ENCODE measurements around the gene FHDC1. TPM values are rescaled to one million over a fixed set of nuclear protein-coding genes. Genes with fewer than 3 reads are reported as not detected.

FHDC1 gene
- polyA plus RNA-seq, 2 of the 4 experiments (the other 2 are of a cell fraction): 0.08 to 0.31 TPM

DNA sequence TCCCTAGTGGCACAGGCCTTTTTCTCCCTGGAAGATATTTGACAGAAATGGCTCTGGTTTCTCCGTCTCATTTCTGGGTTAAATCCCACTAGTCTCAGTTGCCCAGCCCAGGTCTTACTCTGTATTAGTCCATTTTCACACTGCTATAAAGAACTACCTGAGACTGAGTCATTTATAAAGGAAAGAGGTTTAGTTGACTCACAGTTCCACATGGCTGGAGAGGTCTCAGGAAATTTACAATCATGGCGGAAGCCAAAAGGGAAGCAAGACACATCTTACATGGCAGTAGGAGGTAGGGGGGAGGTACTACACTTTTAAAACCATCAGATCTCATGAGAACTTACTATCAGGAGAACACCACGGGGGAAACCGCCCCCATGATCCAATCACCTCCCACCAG is 81.9 kb downstream of the FHDC1 start:
- Histone ChIP-seq H3K9me3 (no peaks in the 10 kb centered on the region), H3K4me1 (no peaks in the 10 kb centered on the region), H3K27ac (no peak overlapping the region), H3K4me3 (no peak overlapping the region), H3K4me2 (no peak overlapping the region)
- 80% methylated on average over 4 of the region's 4 CpGs for WGBS (ENCODE audit: missing lambda C conversion rate)
- ChIA-PET POLR2A (no interaction called here), CTCF (no interaction called here)
- DNase-seq (ENCODE audit: low read depth in 1 of 2, low spot score in 1 of 2) (no peak), ATAC-seq (no peak), FAIRE-seq (no peak)
- TF ChIP-seq, protein P1, sequence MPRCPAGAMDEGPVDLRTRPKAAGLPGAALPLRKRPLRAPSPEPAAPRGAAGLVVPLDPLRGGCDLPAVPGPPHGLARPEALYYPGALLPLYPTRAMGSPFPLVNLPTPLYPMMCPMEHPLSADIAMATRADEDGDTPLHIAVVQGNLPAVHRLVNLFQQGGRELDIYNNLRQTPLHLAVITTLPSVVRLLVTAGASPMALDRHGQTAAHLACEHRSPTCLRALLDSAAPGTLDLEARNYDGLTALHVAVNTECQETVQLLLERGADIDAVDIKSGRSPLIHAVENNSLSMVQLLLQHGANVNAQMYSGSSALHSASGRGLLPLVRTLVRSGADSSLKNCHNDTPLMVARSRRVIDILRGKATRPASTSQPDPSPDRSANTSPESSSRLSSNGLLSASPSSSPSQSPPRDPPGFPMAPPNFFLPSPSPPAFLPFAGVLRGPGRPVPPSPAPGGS (IDR thresholded peaks at IDR 0.05): no peak
- TF ChIP-seq, protein P2, sequence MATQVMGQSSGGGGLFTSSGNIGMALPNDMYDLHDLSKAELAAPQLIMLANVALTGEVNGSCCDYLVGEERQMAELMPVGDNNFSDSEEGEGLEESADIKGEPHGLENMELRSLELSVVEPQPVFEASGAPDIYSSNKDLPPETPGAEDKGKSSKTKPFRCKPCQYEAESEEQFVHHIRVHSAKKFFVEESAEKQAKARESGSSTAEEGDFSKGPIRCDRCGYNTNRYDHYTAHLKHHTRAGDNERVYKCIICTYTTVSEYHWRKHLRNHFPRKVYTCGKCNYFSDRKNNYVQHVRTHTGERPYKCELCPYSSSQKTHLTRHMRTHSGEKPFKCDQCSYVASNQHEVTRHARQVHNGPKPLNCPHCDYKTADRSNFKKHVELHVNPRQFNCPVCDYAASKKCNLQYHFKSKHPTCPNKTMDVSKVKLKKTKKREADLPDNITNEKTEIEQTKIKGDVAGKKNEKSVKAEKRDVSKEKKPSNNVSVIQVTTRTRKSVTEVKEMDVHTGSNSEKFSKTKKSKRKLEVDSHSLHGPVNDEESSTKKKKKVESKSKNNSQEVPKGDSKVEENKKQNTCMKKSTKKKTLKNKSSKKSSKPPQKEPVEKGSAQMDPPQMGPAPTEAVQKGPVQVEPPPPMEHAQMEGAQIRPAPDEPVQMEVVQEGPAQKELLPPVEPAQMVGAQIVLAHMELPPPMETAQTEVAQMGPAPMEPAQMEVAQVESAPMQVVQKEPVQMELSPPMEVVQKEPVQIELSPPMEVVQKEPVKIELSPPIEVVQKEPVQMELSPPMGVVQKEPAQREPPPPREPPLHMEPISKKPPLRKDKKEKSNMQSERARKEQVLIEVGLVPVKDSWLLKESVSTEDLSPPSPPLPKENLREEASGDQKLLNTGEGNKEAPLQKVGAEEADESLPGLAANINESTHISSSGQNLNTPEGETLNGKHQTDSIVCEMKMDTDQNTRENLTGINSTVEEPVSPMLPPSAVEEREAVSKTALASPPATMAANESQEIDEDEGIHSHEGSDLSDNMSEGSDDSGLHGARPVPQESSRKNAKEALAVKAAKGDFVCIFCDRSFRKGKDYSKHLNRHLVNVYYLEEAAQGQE (IDR thresholded peaks at IDR 0.05): no peak
- TF ChIP-seq RARB (CRISPR knock-in tag; IDR thresholded peaks at IDR 0.05) (no peak), FOSL2 (IDR thresholded peaks at IDR 0.05) (no peak), FOSL2 (CRISPR knock-in tag; IDR thresholded peaks at IDR 0.05) (no peak), RNF2 (IDR thresholded peaks at IDR 0.05; ENCODE audit: borderline replicate concordance, low read depth) (no peak), EHMT2 (IDR thresholded peaks at IDR 0.05; ENCODE audit: low read depth) (no peak), ZNF302 (CRISPR knock-in tag; IDR thresholded peaks at IDR 0.05) (no peak), CHD4 (IDR thresholded peaks at IDR 0.05; ENCODE audit: borderline replicate concordance) (no peak), HEYL (CRISPR knock-in tag; IDR thresholded peaks at IDR 0.05) (no peak), HOXA7 (CRISPR knock-in tag; IDR thresholded peaks at IDR 0.05) (no peak), EHF (CRISPR knock-in tag; IDR thresholded peaks at IDR 0.05) (no peak), NFE2L2 (conservative IDR thresholded peaks at IDR 0.05; ENCODE audit: low read length) (no peak), SREBF2 (IDR thresholded peaks at IDR 0.05) (no peak)
- TF ChIP-seq, protein P3, sequence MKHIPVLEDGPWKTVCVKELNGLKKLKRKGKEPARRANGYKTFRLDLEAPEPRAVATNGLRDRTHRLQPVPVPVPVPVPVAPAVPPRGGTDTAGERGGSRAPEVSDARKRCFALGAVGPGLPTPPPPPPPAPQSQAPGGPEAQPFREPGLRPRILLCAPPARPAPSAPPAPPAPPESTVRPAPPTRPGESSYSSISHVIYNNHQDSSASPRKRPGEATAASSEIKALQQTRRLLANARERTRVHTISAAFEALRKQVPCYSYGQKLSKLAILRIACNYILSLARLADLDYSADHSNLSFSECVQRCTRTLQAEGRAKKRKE (CRISPR knock-in tag; IDR thresholded peaks at IDR 0.05; ENCODE audit: low read depth): no peak

DNA sequence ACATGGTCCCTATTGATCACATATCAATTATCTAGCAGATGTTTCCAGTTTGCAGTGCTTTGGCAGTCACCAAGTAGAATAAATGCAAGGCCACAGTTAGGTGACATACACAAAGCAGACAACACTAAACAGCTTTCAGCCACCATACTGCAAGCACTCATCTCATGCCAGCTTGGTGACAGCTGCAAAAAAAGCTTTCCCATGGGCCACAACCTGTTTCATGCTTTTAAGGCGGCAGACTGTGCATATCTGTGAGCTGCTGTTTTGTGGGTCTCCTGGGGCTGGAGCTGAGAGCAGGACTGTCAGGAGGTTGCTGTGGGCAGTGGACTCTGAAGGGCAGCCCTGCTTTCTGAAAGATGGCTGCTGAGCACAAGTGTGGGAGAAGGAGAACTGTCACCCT is 82.6 kb downstream of the FHDC1 start:
- Histone ChIP-seq H3K4me1 (no peaks in the 10 kb centered on the region), H3K4me2 (no peak overlapping the region), H3K4me3 (no peak overlapping the region), H3K27ac (no peak overlapping the region), H3K9me3 (no peaks in the 10 kb centered on the region)
- ChIA-PET CTCF (no interaction called here), POLR2A (no interaction called here)
- no peak for ATAC-seq
- TF ChIP-seq, protein P4, sequence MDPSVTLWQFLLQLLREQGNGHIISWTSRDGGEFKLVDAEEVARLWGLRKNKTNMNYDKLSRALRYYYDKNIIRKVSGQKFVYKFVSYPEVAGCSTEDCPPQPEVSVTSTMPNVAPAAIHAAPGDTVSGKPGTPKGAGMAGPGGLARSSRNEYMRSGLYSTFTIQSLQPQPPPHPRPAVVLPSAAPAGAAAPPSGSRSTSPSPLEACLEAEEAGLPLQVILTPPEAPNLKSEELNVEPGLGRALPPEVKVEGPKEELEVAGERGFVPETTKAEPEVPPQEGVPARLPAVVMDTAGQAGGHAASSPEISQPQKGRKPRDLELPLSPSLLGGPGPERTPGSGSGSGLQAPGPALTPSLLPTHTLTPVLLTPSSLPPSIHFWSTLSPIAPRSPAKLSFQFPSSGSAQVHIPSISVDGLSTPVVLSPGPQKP (IDR thresholded peaks at IDR 0.05; ENCODE audit: low read depth, low read length): no peak
- TF ChIP-seq GATA3 (IDR thresholded peaks at IDR 0.05; ENCODE audit: borderline replicate concordance) (no peak), CHD2 (IDR thresholded peaks at IDR 0.05; ENCODE audit: low read length, partially characterized antibody) (no peak), CEBPB (IDR thresholded peaks at IDR 0.05) (no peak), NPAS2 (CRISPR knock-in tag; IDR thresholded peaks at IDR 0.05; ENCODE audit: borderline replicate concordance) (no peak), ZC3H11A (IDR thresholded peaks at IDR 0.05) (no peak), ESRRA (IDR thresholded peaks at IDR 0.05; ENCODE audit: borderline replicate concordance, low read length) (no peak), MAZ (IDR thresholded peaks at IDR 0.05; ENCODE audit: borderline replicate concordance, low read depth, low read length) (no peak), ZFP36 (IDR thresholded peaks at IDR 0.05; ENCODE audit: borderline replicate concordance, partially characterized antibody) (no peak), TFCP2L1 (CRISPR knock-in tag; IDR thresholded peaks at IDR 0.05) (no peak), RAD21 (conservative IDR thresholded peaks at IDR 0.05 in 1 of 2, IDR thresholded peaks at IDR 0.05 in 1 of 2) (no peak), SREBF2 (IDR thresholded peaks at IDR 0.05) (no peak)
- TF ChIP-seq, protein P5, sequence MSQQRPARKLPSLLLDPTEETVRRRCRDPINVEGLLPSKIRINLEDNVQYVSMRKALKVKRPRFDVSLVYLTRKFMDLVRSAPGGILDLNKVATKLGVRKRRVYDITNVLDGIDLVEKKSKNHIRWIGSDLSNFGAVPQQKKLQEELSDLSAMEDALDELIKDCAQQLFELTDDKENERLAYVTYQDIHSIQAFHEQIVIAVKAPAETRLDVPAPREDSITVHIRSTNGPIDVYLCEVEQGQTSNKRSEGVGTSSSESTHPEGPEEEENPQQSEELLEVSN (IDR thresholded peaks at IDR 0.05; ENCODE audit: borderline replicate concordance, low read depth): no peak
- TF ChIP-seq, protein P6, sequence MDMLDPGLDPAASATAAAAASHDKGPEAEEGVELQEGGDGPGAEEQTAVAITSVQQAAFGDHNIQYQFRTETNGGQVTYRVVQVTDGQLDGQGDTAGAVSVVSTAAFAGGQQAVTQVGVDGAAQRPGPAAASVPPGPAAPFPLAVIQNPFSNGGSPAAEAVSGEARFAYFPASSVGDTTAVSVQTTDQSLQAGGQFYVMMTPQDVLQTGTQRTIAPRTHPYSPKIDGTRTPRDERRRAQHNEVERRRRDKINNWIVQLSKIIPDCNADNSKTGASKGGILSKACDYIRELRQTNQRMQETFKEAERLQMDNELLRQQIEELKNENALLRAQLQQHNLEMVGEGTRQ (IDR thresholded peaks at IDR 0.05): no peak
- 100% methylated on average over 1 of the region's 1 CpG for WGBS (ENCODE audit: missing lambda C conversion rate)
- DNase-seq (ENCODE audit: low read depth in 1 of 2, low spot score in 1 of 2): no peak
- no peak for FAIRE-seq

Measured in A549 (cell line).